OCI-LY1 (cell line): ENCODE results near the gene ADCY4.

Experiments used
- CTCF ChIP-seq: fragments of 200-600 bp; sonication (generic), shearing (Covaris generic); IDR thresholded peaks from 2 replicates; pipeline ENCODE4 v1.5.1; 2017; ENCODE audit warnings: mild to moderate bottlenecking, antibody characterized with exemption, low read length, moderate library complexity, mixed read lengths
- EZH2 ChIP-seq: fragments of 200-600 bp; sonication (generic), shearing (Covaris generic); IDR thresholded peaks from 2 replicates; pipeline ENCODE4 v1.8.0; 2017; ENCODE audit warnings: borderline replicate concordance, mixed run types, mild to moderate bottlenecking, antibody characterized with exemption, low read length, moderate library complexity, mixed read lengths

- TF ChIP-seq CTCF (no peak), EZH2 (no peak)
These were observed 11.5 kb downstream of the ADCY4 start for GRCh38 chr14:24323341-24323740.
